Upper lobe of left lung (tissue), 4 donors: Measurements from ENCODE around the gene SPINT2.

Experiments
- CTCF ChIP-seq, 6 experiments: fragments of 450-650 bp in 4 of 6; fragments of 200-600 bp in 2 of 6; sonication (generic) in 2 of 6; IDR thresholded peaks; one replicate each; pipeline ENCODE4 v1.5.1; 2016 to 2019; ENCODE audit warnings: antibody characterized with exemption in 6 of 6
- EP300 ChIP-seq, 4 donors: sonication (generic); formaldehyde crosslinking; IDR thresholded peaks; one replicate each; pipeline ENCODE4 v1.5.1; 2017; ENCODE audit warnings: antibody characterized with exemption in 4 of 4, control low read depth in 2 of 4
- POLR2A ChIP-seq, 4 donors: fragments of 450-650 bp; IDR thresholded peaks; one replicate each; pipeline ENCODE4 v1.5.1; 2016 to 2017; ENCODE audit warnings: antibody characterized with exemption in 4 of 4, mild to moderate bottlenecking in 2 of 4
- POLR2AphosphoS5 ChIP-seq, 2 donors: sonication (generic); formaldehyde crosslinking; IDR thresholded peaks; one replicate each; pipeline ENCODE4 v1.5.1; 2017; ENCODE audit warnings: antibody characterized with exemption in 2 of 2

GRCh38 chr19:38276942-38277517 lies 12.7 kb downstream of the SPINT2 start:
- TF ChIP-seq POLR2AphosphoS5 (IDR thresholded peaks at IDR 0.05): no peak
- no peak for TF ChIP-seq CTCF (IDR thresholded peaks at IDR 0.05)
- TF ChIP-seq EP300 (IDR thresholded peaks at IDR 0.05): no peak
- no peak for TF ChIP-seq POLR2A (IDR thresholded peaks at IDR 0.05)
